NCI-H82 treated with DMSO at 0.1 percent for 48 hours (cell line): Measurements from ENCODE around the gene GAB2.
"Not testable (repeated sequence)": the region's sequence is repeated elsewhere in the genome, so short reads cannot be mapped to it uniquely, and the experiment has no call there.

Experiments used
- DNase-seq: peaks from one replicate; lab custom pipeline; 2025; ENCODE audit not compliant: unreplicated experiment; lab: John Stamatoyannopoulos, UW

The GAB2 gene

GRCh38 chr11:78318321-78319114 lies 99.1 kb downstream of the GAB2 start:
- DNase-seq, result no peak

GRCh38 chr11:78315724-78316123 lies 101.9 kb downstream of the GAB2 start:
- no peak for DNase-seq

GRCh38 chr11:78314762-78315161 lies 102.9 kb downstream of the GAB2 start:
- DNase-seq, result no peak

GRCh38 chr11:78313898-78314297 lies 103.7 kb downstream of the GAB2 start:
- no peak for DNase-seq

GRCh38 chr11:78313181-78313795 lies 104.3 kb downstream of the GAB2 start:
- DNase-seq, result no peak

GRCh38 chr11:78312712-78313111 lies 104.9 kb downstream of the GAB2 start:
- no peak for DNase-seq

GRCh38 chr11:78311702-78312371 lies 105.8 kb downstream of the GAB2 start:
- no peak for DNase-seq

- DNase-seq, result no peak
Observed at GRCh38 chr11:78310500-78310909, 107.1 kb downstream of the GAB2 start.

GRCh38 chr11:78304201-78304600 lies 113.4 kb downstream of the GAB2 start:
- DNase-seq, result no peak

- no peak for DNase-seq
Observed at GRCh38 chr11:78300108-78300839, 117.3 kb downstream of the GAB2 start.

GRCh38 chr11:78299000-78299710 lies 118.5 kb downstream of the GAB2 start:
- DNase-seq, result no peak

GRCh38 chr11:78298291-78298771 lies 119.3 kb downstream of the GAB2 start:
- no peak for DNase-seq

GRCh38 chr11:78295991-78296930 lies 121.4 kb downstream of the GAB2 start:
- DNase-seq, result peak; percentile 58

GRCh38 chr11:78295347-78295746 lies 122.3 kb downstream of the GAB2 start:
- DNase-seq, result no peak

- DNase-seq, result not testable (repeated sequence)
Observed at GRCh38 chr11:78294100-78294499, 123.5 kb downstream of the GAB2 start.

GRCh38 chr11:78293536-78293935 lies 124.1 kb downstream of the GAB2 start:
- DNase-seq, result no peak

- no peak for DNase-seq
Observed at GRCh38 chr11:78292109-78292803, 125.4 kb downstream of the GAB2 start.

GRCh38 chr11:78291503-78292108 lies 126.0 kb downstream of the GAB2 start:
- DNase-seq, result no peak
